Measurements from ENCODE around the gene ENO1. TPM values are rescaled to one million over a fixed set of nuclear protein-coding genes. Genes with fewer than 3 reads are reported as not detected.

Gene ENO1
- total and polyA plus RNA-seq, 9 of the 15 experiments (the other 6 are each of a cell fraction or from before 2014, with no cell fraction given): 2,249 to 7,472 (median 2,868) TPM

GRCh38 chr1:8913457-8913856 is 35.0 kb upstream of the ENO1 start:
- CTCF ChIA-PET (ENCODE audit: low intra/inter-chr PET ratio): no interaction called here
- TF ChIP-seq SETDB1 (IDR thresholded peaks at IDR 0.05; ENCODE audit: low read length): no peak
- peak in 1 of 2 experiments; percentile 31 for TF ChIP-seq E2F6 (IDR thresholded peaks at IDR 0.05; ENCODE audit: borderline replicate concordance in 1 of 2, extremely low read depth in 1 of 2, insufficient read depth in 1 of 2, insufficient read length in 1 of 2, low read depth in 1 of 2, low read length in 1 of 2, poor library complexity in 1 of 2, severe bottlenecking in 1 of 2)
- no TSS peak for BruUV-seq (replicated peaks)
- 0 out of 2 replicates have a peak, but pooled peaks cover 2% of the 10 kb centered on the region for H3K9me3 ChIP-seq (replicated peaks; ENCODE audit: control insufficient read depth, insufficient read depth, low read depth, low read length)
- H3K4me3 ChIP-seq: no peak overlapping the region
- peaks cover 4 to 7% of the 10 kb centered on the region in 2 experiments; a peak in 4 of 5 replicates for H3K4me1 ChIP-seq (replicated peaks in 1 of 2; ENCODE audit: control insufficient read depth in 2 of 2, insufficient read depth in 2 of 2, low read length in 2 of 2)
- no peaks in the 10 kb centered on the region for H3K79me2 ChIP-seq (ENCODE audit: control insufficient read depth, insufficient read depth, low read length)
- ATAC-seq (no peak), DNase-seq (ENCODE audit: extremely low read depth in 1 of 4, low spot score in 3 of 4) (no peak), FAIRE-seq (no peak)
- H2AFZ ChIP-seq (ENCODE audit: low read depth, low read length): peak overlapping the region; percentile 26; the same call in 1 of the 2 replicates
- intact Hi-C loops (cut with micrococcal nuclease) (no loop called here), in situ Hi-C loops (cut with MboI) (no loop called here)
- peaks cover 5 to 19% of the 10 kb centered on the region in 2 experiments; a peak in 3 of 5 replicates for H3K27me3 ChIP-seq (ENCODE audit: control insufficient read depth in 2 of 2, insufficient read depth in 2 of 2, low read length in 2 of 2)
- WGBS (ENCODE audit: insufficient coverage, low coverage, missing lambda C conversion rate): 41% methylated on average over 9 of the region's 9 CpGs
- no peaks in the 10 kb centered on the region for H4K20me1 ChIP-seq (replicated peaks; ENCODE audit: control insufficient read depth, insufficient read depth, low read length)
- H3K27ac ChIP-seq (ENCODE audit: extremely low read depth, low read depth, low read length): no peak overlapping the region
- H3K36me3 ChIP-seq (ENCODE audit: control insufficient read depth, insufficient read depth, low read length): no peaks in the 10 kb centered on the region
- no peak overlapping the region for H3K9ac ChIP-seq (ENCODE audit: insufficient read depth in 1 of 2, low read depth in 2 of 2, low read length in 2 of 2)
- no peak overlapping the region for H3K4me2 ChIP-seq (ENCODE audit: insufficient read depth, low read length)
- POLR2A ChIA-PET: interaction anchor here (1.3 kb wide), 1 partner anchor 55 kb away, joined by 3 read pairs; no protein-coding TSS in a partner anchor
- no peaks in the 10 kb centered on the region for H3K9me1 ChIP-seq (ENCODE audit: control insufficient read depth, insufficient read depth, low read length)
